HCT116 (cell line): ENCODE measurements around the gene BFSP2.

Experiments used
- CEBPB ChIP-seq: IDR thresholded peaks from 2 replicates; pipeline ENCODE4 v1.6.1; 2012; ENCODE audit warnings: low read depth
- POLR2A ChIP-seq: IDR thresholded peaks from 2 replicates; pipeline ENCODE4 v1.7.0; 2011; ENCODE audit warnings: borderline replicate concordance; ENCODE audit not compliant: insufficient read depth, insufficient read length; ENCODE audit errors: extremely low read depth
- SIN3A ChIP-seq: IDR thresholded peaks from 2 replicates; pipeline ENCODE4 v1.6.1; 2012; ENCODE audit warnings: low read depth
- TCF7L2 ChIP-seq: IDR thresholded peaks from 2 replicates; pipeline ENCODE4 v1.7.0; 2011; ENCODE audit warnings: borderline replicate concordance, inconsistent platforms; ENCODE audit not compliant: insufficient read depth, insufficient read length; ENCODE audit errors: extremely low read depth
- TF ChIP-seq, protein P1 (sequence below), 3 experiments: fragments of 200-600 bp in 1 of 3; sonication (generic) in 1 of 3; IDR thresholded peaks in 2 of 3; conservative IDR thresholded peaks in 1 of 3; 2 replicates each; pipeline ENCODE4 v1.5.1; 2012 to 2017; ENCODE audit warnings: low read depth in 2 of 3, low read length in 2 of 3, antibody characterized with exemption in 1 of 3, borderline replicate concordance in 1 of 3, control low read depth in 1 of 3, mild to moderate bottlenecking in 1 of 3, mixed read lengths in 1 of 3, mixed run types in 1 of 3, moderate library complexity in 1 of 3; ENCODE audit not compliant: insufficient read depth in 1 of 3

DNA sequence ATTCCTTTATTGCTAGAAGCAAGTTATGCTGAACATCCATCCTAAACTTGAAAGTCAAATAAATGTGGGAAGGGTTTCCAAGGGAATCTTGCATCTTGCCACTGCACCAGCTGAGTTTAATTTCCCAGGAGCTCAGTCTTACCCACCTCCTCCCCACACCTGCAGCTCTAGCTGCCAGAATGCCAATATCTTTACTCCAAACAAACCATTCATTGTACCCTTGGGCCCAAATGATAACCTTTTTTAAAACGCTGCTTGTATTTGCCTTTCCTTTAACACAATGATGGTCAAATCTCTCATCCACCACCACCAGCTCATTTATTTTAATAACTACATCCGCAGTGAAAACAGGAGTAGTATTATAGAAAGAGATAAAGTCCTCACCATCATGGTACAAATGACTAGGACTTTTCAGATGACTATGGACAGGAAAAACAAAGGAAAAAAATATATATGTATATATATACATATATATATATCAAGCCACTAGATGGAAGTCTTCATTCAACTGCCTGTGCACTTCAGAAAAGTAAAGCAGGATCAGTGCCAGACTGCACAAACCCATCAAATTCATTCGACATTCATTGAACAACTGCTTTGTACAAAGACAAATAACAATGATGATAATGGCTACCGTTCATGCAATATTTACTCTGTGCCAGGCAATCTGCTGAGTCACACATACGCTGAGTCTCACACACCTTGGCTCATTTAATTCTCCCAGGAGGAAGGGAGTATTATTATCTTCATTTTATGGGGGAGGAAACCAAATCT lies 44.0 kb downstream of the BFSP2 start:
- TF ChIP-seq, protein P1, sequence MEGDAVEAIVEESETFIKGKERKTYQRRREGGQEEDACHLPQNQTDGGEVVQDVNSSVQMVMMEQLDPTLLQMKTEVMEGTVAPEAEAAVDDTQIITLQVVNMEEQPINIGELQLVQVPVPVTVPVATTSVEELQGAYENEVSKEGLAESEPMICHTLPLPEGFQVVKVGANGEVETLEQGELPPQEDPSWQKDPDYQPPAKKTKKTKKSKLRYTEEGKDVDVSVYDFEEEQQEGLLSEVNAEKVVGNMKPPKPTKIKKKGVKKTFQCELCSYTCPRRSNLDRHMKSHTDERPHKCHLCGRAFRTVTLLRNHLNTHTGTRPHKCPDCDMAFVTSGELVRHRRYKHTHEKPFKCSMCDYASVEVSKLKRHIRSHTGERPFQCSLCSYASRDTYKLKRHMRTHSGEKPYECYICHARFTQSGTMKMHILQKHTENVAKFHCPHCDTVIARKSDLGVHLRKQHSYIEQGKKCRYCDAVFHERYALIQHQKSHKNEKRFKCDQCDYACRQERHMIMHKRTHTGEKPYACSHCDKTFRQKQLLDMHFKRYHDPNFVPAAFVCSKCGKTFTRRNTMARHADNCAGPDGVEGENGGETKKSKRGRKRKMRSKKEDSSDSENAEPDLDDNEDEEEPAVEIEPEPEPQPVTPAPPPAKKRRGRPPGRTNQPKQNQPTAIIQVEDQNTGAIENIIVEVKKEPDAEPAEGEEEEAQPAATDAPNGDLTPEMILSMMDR (IDR thresholded peaks at IDR 0.05 in 2 of 3, conservative IDR thresholded peaks at IDR 0.05 in 1 of 3; ENCODE audit: borderline replicate concordance in 1 of 3, insufficient read depth in 1 of 3, low read depth in 2 of 3, low read length in 2 of 3) = no peak
- TF ChIP-seq POLR2A = no peak
- peak; percentile 34; the same call in 1 of the 2 replicates for TF ChIP-seq CEBPB
- no peak for TF ChIP-seq TCF7L2
- no peak for TF ChIP-seq SIN3A
